Endothelial cell of umbilical vein (primary cell): ENCODE data around the gene ARHGEF28. TPM values are rescaled to one million over a fixed set of nuclear protein-coding genes. Genes with fewer than 3 reads are reported as not detected.

Source experiments
- BruUV-seq: library from RNA; stranded (reverse); fragments of 400-500 nt; replicated peaks from 2 replicates; lab custom pipeline; 2021; lab: Mats Ljungman, UMichigan
- CTCF ChIA-PET: fragments of 300-600, 350-600 bp; sonication (Branson Sonifier 250); formaldehyde crosslinking; loops from one replicate; lab custom pipeline; 2021; ENCODE audit warnings: antibody characterized with exemption, inconsistent platforms; lab: Charles Lee
- POLR2A ChIA-PET: fragments of 300-600, 350-600 bp; sonication (Branson Sonifier 250); formaldehyde crosslinking; loops from one replicate; lab custom pipeline; 2021; ENCODE audit warnings: antibody characterized with exemption, inconsistent platforms; lab: Charles Lee
- DNase-seq: peaks from one replicate; pipeline ENCODE4 v3.0.0-alpha.2; 2011; ENCODE audit warnings: low read depth, low spot score
- FAIRE-seq: peaks from 2 replicates; lab custom pipeline; 2011; peaks lifted over from hg19 to GRCh38; lab: Jason Lieb, UNC
- H2AFZ ChIP-seq: 2 replicates; pipeline ENCODE4 v1.6.0; 2012; ENCODE audit warnings: low read depth, low read length, control low read depth, inconsistent platforms
- H3K27ac ChIP-seq: 2 replicates; pipeline ENCODE4 v1.5.1; 2011; ENCODE audit warnings: low read depth, mild to moderate bottlenecking, control low read depth, low read length, moderate library complexity; ENCODE audit not compliant: insufficient read depth
- H3K27me3 ChIP-seq, 2 experiments: 2 replicates each; pipeline versions ENCODE4 v1.6.0 to v1.6.1; 2011; ENCODE audit warnings: low read length in 2 of 2, mixed read lengths in 1 of 2; ENCODE audit not compliant: control insufficient read depth in 2 of 2, insufficient read depth in 2 of 2
- H3K36me3 ChIP-seq, 2 experiments: 2 replicates in 1 of 2; 3 replicates in 1 of 2; pipeline ENCODE4 v1.5.1; 2011; ENCODE audit warnings: low read length in 2 of 2, mild to moderate bottlenecking in 1 of 2, moderate library complexity in 1 of 2; ENCODE audit not compliant: control insufficient read depth in 2 of 2, insufficient read depth in 2 of 2; ENCODE audit errors: extremely low read depth in 1 of 2
- H3K4me1 ChIP-seq: 3 replicates; pipeline ENCODE4 v1.5.1; 2011; ENCODE audit warnings: mild to moderate bottlenecking, low read length; ENCODE audit not compliant: control insufficient read depth, insufficient read depth; ENCODE audit errors: extremely low read depth
- H3K4me2 ChIP-seq: 2 replicates; pipeline ENCODE4 v1.6.1; 2011; ENCODE audit warnings: low read length, control low read depth, mixed read lengths; ENCODE audit not compliant: insufficient read depth
- H3K4me3 ChIP-seq, 3 experiments: fragments of 200-600 bp in 1 of 3; sonication (generic), shearing (Covaris generic) in 1 of 3; replicated peaks in 1 of 3; 2 replicates each; pipeline ENCODE4 v1.5.1; 2011 to 2016; ENCODE audit warnings: control low read depth in 3 of 3, low read length in 3 of 3, mild to moderate bottlenecking in 2 of 3, inconsistent platforms in 1 of 3, low read depth in 1 of 3, moderate library complexity in 1 of 3; ENCODE audit not compliant: insufficient read depth in 1 of 3
- H3K79me2 ChIP-seq: 2 replicates; pipeline ENCODE4 v1.6.0; 2012; ENCODE audit warnings: low read length, inconsistent platforms; ENCODE audit not compliant: control insufficient read depth, insufficient read depth
- H3K9ac ChIP-seq: replicated peaks from 2 replicates; pipeline ENCODE3; 2011; ENCODE audit warnings: low read length, control low read depth; ENCODE audit not compliant: insufficient read depth; ENCODE audit errors: extremely low read depth
- H3K9me1 ChIP-seq: replicated peaks from 3 replicates; pipeline ENCODE4 v1.6.0; 2011; ENCODE audit warnings: mild to moderate bottlenecking, low read length; ENCODE audit not compliant: control insufficient read depth, insufficient read depth; ENCODE audit errors: extremely low read depth
- H3K9me3 ChIP-seq: replicated peaks from 2 replicates; pipeline ENCODE4 v1.5.1; 2012; ENCODE audit warnings: low read length, inconsistent platforms; ENCODE audit not compliant: control insufficient read depth, insufficient read depth
- H4K20me1 ChIP-seq: replicated peaks from 2 replicates; pipeline ENCODE3; 2011; ENCODE audit warnings: mild to moderate bottlenecking, low read length; ENCODE audit not compliant: control insufficient read depth, insufficient read depth; ENCODE audit errors: extremely low read depth
- EZH2 ChIP-seq: IDR thresholded peaks from 2 replicates; pipeline ENCODE4 v1.6.1; 2012; ENCODE audit warnings: borderline replicate concordance, low read depth, mild to moderate bottlenecking, moderate library complexity, low read length, inconsistent platforms; ENCODE audit not compliant: severe bottlenecking
- FOS ChIP-seq: IDR thresholded peaks from 2 replicates; pipeline ENCODE4 v1.6.1; 2011; ENCODE audit warnings: mild to moderate bottlenecking, low read length, moderate library complexity, borderline replicate concordance; ENCODE audit not compliant: insufficient read depth
- GATA2 ChIP-seq: IDR thresholded peaks from 2 replicates; pipeline ENCODE4 v1.7.0; 2011; ENCODE audit warnings: low read depth, mild to moderate bottlenecking, moderate library complexity, mixed read lengths, low read length; ENCODE audit not compliant: insufficient read length, insufficient read depth
- JUN ChIP-seq: IDR thresholded peaks from 2 replicates; pipeline ENCODE4 v1.6.1; 2011; ENCODE audit warnings: borderline replicate concordance, low read depth; ENCODE audit not compliant: insufficient read length, insufficient read depth
- MAX ChIP-seq: IDR thresholded peaks from 2 replicates; pipeline ENCODE4 v1.6.1; 2011; ENCODE audit not compliant: insufficient read depth, insufficient read length
- MYC ChIP-seq: IDR thresholded peaks from one replicate; pipeline ENCODE4 v1.6.1; 2011; ENCODE audit warnings: mild to moderate bottlenecking, low read depth, low read length
- POLR2A ChIP-seq: IDR thresholded peaks from 2 replicates; pipeline ENCODE4 v1.6.1; 2012; ENCODE audit warnings: low read depth, mild to moderate bottlenecking, control low read depth, low read length
- POLR2AphosphoS5 ChIP-seq: IDR thresholded peaks from 2 replicates; pipeline ENCODE4 v1.6.1; 2012; ENCODE audit warnings: low read depth, mild to moderate bottlenecking, control low read depth, low read length, moderate library complexity; ENCODE audit not compliant: insufficient read depth
- dilution Hi-C: fragments of 300-500 bp; cut with MboI; formaldehyde crosslinking; loops from one replicate; pipeline ENCODE4 v1.15.0; 2019; ENCODE audit warnings: low sequenced_read_pairs; ENCODE audit not compliant: extremely low pct_ligation_motif_present
- intact Hi-C: fragments of 100-400 bp; cut with micrococcal nuclease; formaldehyde crosslinking; loops from one replicate; pipeline ENCODE4 v1.10.0; 2022
- polyA plus RNA-seq, 4 experiments: library from polyadenylated mRNA; depleted of rRNA in 3 of 4; stranded (reverse) in 3 of 4; unstranded in 1 of 4; fragments of >200 nt; gene quantifications; 2 replicates each; pipeline versions ENCODE4 v1.2.1 to v1.2.3, GENCODE V29; 2011 to 2012; ENCODE audit warnings: missing spikeins in 1 of 4
- total RNA-seq: library from RNA; stranded (reverse); gene quantifications from 2 replicates; pipeline ENCODE4 v1.2.3, GENCODE V29; 2021
- TF ChIP-seq, protein P1 (sequence below), 2 donors: IDR thresholded peaks; 1 replicate in 1 of 2; 2 replicates in 1 of 2; pipeline ENCODE4 v1.5.1; 2011; ENCODE audit warnings: low read length in 2 of 2, mild to moderate bottlenecking in 2 of 2, moderate library complexity in 2 of 2, control low read depth in 1 of 2, inconsistent platforms in 1 of 2, low read depth in 1 of 2; ENCODE audit not compliant: insufficient read depth in 1 of 2; ENCODE audit errors: extremely low read depth in 1 of 2

Gene ARHGEF28
- total and polyA plus RNA-seq, 2 donors (not counting 3 experiments of a cell fraction or from before 2014, with no cell fraction given): 29.5 to 108 TPM

DNA sequence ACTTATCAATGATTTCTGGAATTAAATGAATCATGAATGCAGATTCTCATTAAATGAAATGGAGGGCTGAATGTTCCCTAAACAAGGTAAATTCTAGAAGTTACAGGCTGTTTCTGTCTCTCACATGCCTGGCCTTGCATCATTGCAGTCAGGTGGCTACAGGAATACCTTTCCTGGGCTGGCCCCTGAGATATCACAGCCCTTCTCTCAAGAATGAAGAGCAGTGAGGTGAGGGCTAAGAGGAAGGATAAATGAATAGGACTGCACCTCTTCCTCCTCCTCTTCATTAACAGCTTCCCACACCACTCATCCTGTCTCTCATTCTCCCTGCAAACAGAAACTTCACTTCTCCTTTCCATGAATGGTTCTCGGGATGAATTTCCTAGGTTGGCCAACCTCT, 22.5 kb downstream of the ARHGEF28 start:
- H2AFZ ChIP-seq: no peak overlapping the region
- no peak overlapping the region for H3K27ac ChIP-seq
- CTCF ChIA-PET: interaction anchor here (1.2 kb wide), 2 partner anchors 8 to 28 kb away, joined by 3 read pairs; no protein-coding TSS in a partner anchor
- dilution Hi-C loops: no loop called here
- no peaks in the 10 kb centered on the region for H3K9me1 ChIP-seq
- intact Hi-C loops: no loop called here
- H3K4me3 ChIP-seq: no peak overlapping the region
- POLR2A ChIA-PET: no interaction called here
- no peak overlapping the region for H3K4me2 ChIP-seq
- H3K4me1 ChIP-seq: peaks cover 19% of the 10 kb centered on the region
- H3K79me2 ChIP-seq: peaks cover 99% of the 10 kb centered on the region
- FAIRE-seq (no peak), DNase-seq (no peak)
- H3K27me3 ChIP-seq: no peaks in the 10 kb centered on the region
- BruUV-seq: no TSS peak
- H3K36me3 ChIP-seq: peaks cover 4 to 5% of the 10 kb centered on the region in 2 experiments
- no peaks in the 10 kb centered on the region for H3K9me3 ChIP-seq
- TF ChIP-seq MYC (no peak), MAX (no peak), JUN (no peak)
- H3K9ac ChIP-seq: no peak overlapping the region
- peaks cover 3% of the 10 kb centered on the region for H4K20me1 ChIP-seq

DNA sequence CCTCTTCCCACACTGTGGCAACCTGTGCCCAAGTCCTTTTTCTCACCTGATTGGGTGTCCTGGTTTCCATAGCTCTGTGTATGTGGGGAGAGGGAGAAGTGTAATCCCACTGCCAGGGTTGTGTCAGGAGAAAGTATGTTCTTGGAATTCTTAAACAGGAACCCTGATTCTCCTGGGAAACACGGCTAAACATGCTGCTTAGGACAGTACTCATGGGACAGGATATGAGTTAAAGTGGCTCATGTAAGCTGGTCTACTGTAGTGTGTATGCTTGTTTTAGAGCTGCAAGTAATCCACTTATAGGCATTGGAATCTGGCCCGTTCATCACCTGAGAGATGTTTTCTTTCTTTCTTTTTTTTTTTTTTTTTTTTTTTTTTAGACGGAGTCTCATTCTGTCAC, 23.9 kb downstream of the ARHGEF28 start:
- Histone ChIP-seq H3K27me3 (no peaks in the 10 kb centered on the region), H3K9me3 (no peaks in the 10 kb centered on the region), H3K79me2 (peaks cover 100% of the 10 kb centered on the region), H3K9me1 (no peaks in the 10 kb centered on the region), H3K4me3 (no peak overlapping the region), H3K9ac (no peak overlapping the region), H3K27ac (no peak overlapping the region), H2AFZ (no peak overlapping the region), H4K20me1 (peaks cover 3% of the 10 kb centered on the region), H3K36me3 (peaks cover 4 to 5% of the 10 kb centered on the region in 2 experiments), H3K4me2 (no peak overlapping the region), H3K4me1 (peaks cover 25% of the 10 kb centered on the region)
- dilution Hi-C loops (no loop called here), intact Hi-C loops (no loop called here)
- ChIA-PET CTCF (interaction anchor here (0.6 to 2.0 kb wide), 5 partner anchors 22 to 142 kb away, joined by 3 to 6 read pairs (median 3); no protein-coding TSS in a partner anchor), POLR2A (interaction anchor here (0.7 kb wide), 1 partner anchor 10 kb away, joined by 7 read pairs; no protein-coding TSS in a partner anchor)
- no peak for TF ChIP-seq MYC
- no peak for TF ChIP-seq FOS
- TF ChIP-seq POLR2A: no peak
- no peak for TF ChIP-seq GATA2
- no peak for TF ChIP-seq POLR2AphosphoS5
- TF ChIP-seq, protein P1, sequence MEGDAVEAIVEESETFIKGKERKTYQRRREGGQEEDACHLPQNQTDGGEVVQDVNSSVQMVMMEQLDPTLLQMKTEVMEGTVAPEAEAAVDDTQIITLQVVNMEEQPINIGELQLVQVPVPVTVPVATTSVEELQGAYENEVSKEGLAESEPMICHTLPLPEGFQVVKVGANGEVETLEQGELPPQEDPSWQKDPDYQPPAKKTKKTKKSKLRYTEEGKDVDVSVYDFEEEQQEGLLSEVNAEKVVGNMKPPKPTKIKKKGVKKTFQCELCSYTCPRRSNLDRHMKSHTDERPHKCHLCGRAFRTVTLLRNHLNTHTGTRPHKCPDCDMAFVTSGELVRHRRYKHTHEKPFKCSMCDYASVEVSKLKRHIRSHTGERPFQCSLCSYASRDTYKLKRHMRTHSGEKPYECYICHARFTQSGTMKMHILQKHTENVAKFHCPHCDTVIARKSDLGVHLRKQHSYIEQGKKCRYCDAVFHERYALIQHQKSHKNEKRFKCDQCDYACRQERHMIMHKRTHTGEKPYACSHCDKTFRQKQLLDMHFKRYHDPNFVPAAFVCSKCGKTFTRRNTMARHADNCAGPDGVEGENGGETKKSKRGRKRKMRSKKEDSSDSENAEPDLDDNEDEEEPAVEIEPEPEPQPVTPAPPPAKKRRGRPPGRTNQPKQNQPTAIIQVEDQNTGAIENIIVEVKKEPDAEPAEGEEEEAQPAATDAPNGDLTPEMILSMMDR (IDR thresholded peaks at IDR 0.05; ENCODE audit: extremely low read depth in 1 of 2, insufficient read depth in 1 of 2, low read depth in 1 of 2, low read length in 2 of 2): no peak
- no peak for TF ChIP-seq JUN
- TF ChIP-seq EZH2: no peak
- TF ChIP-seq MAX: no peak
- DNase-seq (no peak), FAIRE-seq (no peak)
- BruUV-seq: no TSS peak
